Motor neuron (in vitro differentiated cells): ENCODE data around the gene PLCXD1. TPM values are rescaled to one million over a fixed set of nuclear protein-coding genes. Genes with fewer than 3 reads are reported as not detected.
"Not testable (repeated sequence)": the region's sequence is repeated elsewhere in the genome, so short reads cannot be mapped to it uniquely, and the experiment has no call there.

Source experiments
- ATAC-seq, 8 experiments: fragments of 200-7000 bp; cut with Tn5 transposase; replicated peaks in 6 of 8; 2 replicates each; pipeline ENCODE4 v1.8.0; 2021; ENCODE audit warnings: mild to moderate bottlenecking in 8 of 8, moderate library complexity in 8 of 8
- H3K27ac ChIP-seq, 2 donors: fragments of 250-450 bp; sonication (Bioruptor Pico); 2 replicates each; pipeline ENCODE4 v1.9.0; 2021; ENCODE audit warnings: antibody characterized with exemption in 2 of 2, mild to moderate bottlenecking in 2 of 2, moderate library complexity in 1 of 2
- H3K4me1 ChIP-seq, 2 donors: fragments of 250-450 bp; sonication (Bioruptor Pico); replicated peaks in 1 of 2; 2 replicates each; pipeline ENCODE4 v1.6.1; 2021; ENCODE audit warnings: antibody characterized with exemption in 2 of 2, mild to moderate bottlenecking in 2 of 2, moderate library complexity in 1 of 2
- H3K4me3 ChIP-seq, 5 donors: fragments of 250-450 bp; sonication (Bioruptor Pico); 2 replicates each; pipeline ENCODE4 v1.9.0; 2021; ENCODE audit warnings: antibody characterized with exemption in 5 of 5, mild to moderate bottlenecking in 5 of 5, moderate library complexity in 4 of 5
- WGBS, 10 experiments: fragments of 450-650 bp; shearing (Covaris generic); methylation state at CpG; one replicate each; pipeline ENCODE4 v1.0.0; 2022; 5-methylcytosine and 5-hydroxymethylcytosine counted together
- in situ Hi-C, 9 experiments: fragments of 400-800 bp; cut with MboI; loops; one replicate each; pipeline ENCODE4 v1.15.0; 2021; ENCODE audit warnings: low sequenced_read_pairs in 9 of 9, low pct_unique_long_range_greater_than_20kb in 2 of 9; ENCODE audit not compliant: unreplicated experiment in 9 of 9
- total RNA-seq, 8 experiments: library from RNA; unstranded; fragments of 300-600 nt; gene quantifications; 2 replicates each; pipeline versions ENCODE4 v1.2.3 to v1.2.4, GENCODE V29; 2022

The PLCXD1 gene
- total RNA-seq, 8 experiments from 2014 or later = 1.4 to 30.3 (median 22.8) TPM

DNA sequence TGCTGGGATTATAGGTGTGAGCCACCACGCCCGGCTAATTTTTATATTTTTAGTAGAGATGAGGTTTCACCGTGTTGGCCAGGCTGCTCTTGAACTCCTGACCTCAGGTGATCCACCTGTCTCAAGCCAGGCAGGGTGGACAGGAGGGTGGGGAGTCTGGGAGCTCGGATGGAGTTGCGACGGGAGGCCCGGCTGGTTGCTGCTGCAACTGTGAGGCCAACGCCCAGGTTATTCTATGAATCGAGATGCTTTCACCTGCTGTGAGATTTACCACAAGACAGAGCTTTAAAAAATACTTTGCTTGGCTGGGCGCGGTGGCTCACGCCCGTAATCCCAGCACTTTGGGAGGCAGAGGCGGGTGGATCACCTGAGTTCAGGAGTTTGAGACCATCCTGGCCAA, 24.1 kb upstream of the PLCXD1 start:
- H3K27ac ChIP-seq, in situ Hi-C loops, ATAC-seq, H3K4me3 ChIP-seq: not testable (repeated sequence)
- 50 to 96% (median 89%) methylated on average over 3 to 9 of the region's 14 CpGs; no CpG with 5 or more reads in 3 of the 10 experiments for WGBS, 10 experiments
- peaks cover 7 to 17% of the 10 kb centered on the region in 2 donors for H3K4me1 ChIP-seq

- H3K4me3 ChIP-seq = no peak overlapping the region
These were observed 23.4 kb upstream of the PLCXD1 start for GRCh38 chrX:257681-258289.

DNA sequence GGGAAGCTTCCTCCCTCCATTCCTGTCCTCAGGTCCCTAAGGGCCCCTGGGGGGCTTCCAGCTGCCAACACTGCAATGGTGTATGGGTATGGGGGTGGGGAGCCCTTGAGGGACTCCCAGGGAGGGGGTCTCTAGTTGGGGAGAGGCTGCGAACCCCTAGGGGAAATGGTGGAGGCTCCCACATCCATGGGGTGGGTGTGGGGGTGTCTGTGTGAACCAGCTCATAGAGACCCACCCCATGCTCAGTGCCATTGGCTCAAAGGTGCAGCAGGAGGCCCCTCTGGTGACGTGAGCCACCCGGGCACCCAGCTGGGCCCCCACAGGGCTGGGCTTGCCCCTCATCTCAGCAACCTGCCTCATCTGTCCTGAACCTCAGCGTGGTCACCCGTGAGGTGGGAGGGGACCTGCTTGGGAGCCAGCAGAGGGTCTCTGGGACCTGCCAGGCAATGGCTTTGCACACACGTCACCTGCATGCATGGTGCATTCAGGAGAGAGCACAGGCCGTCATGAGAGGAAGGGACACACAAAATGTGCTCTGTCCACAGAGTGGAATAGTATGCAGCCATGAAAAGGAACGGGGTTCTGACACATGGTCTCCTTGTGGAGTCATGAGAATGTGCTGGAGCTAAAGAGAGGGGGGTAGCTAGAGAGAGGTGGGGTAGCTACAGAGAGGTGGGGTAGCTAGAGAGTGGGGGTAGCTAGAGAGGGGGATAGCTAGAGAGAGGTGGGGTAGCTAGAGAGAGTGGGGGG, 22.7 kb upstream of the PLCXD1 start:
- ATAC-seq = no peak
- Histone ChIP-seq H3K27ac (no peak overlapping the region), H3K4me3 (no peak overlapping the region), H3K4me1 (peaks cover 10 to 21% of the 10 kb centered on the region in 2 donors)
- in situ Hi-C loops = no loop called here
- WGBS, 10 experiments = 60% methylated on average over 3 of the region's 8 CpGs; no CpG with 5 or more reads in 9 of the 10 experiments

More at GRCh38 chrX:257681-258289, 23.4 kb upstream of the PLCXD1 start:
- in situ Hi-C loops = no loop called here
- 82 to 100% (median 87%) methylated on average over 1 to 7 of the region's 21 CpGs; no CpG with 5 or more reads in 7 of the 10 experiments for WGBS, 10 experiments
- H3K4me1 ChIP-seq = peaks cover 10 to 21% of the 10 kb centered on the region in 2 donors
- H3K27ac ChIP-seq = no peak overlapping the region
- no peak for ATAC-seq

- peaks cover 10 to 21% of the 10 kb centered on the region in 2 donors for H3K4me1 ChIP-seq
- H3K27ac ChIP-seq = no peak overlapping the region
- ATAC-seq = no peak
- WGBS, 10 experiments = 0 to 80% (median 54%) methylated on average over 1 to 11 of the region's 21 CpGs; no CpG with 5 or more reads in 3 of the 10 experiments
- in situ Hi-C loops = no loop called here
- no peak overlapping the region for H3K4me3 ChIP-seq
These were observed 21.4 kb upstream of the PLCXD1 start for GRCh38 chrX:259692-260355.

- H3K27ac ChIP-seq = peak overlapping the region; percentile 22 to 73
- no peak overlapping the region for H3K4me3 ChIP-seq
- peaks cover 10 to 21% of the 10 kb centered on the region in 2 donors for H3K4me1 ChIP-seq
- in situ Hi-C loops = no loop called here
- WGBS, 10 experiments = 8 to 81% (median 39%) methylated on average over 1 to 11 of the region's 32 CpGs; no CpG with 5 or more reads in 2 of the 10 experiments
- ATAC-seq = peak in 7 of 8 experiments; percentile 59 to 94 (median 92)
These were observed 19.8 kb upstream of the PLCXD1 start for GRCh38 chrX:261167-261918.

- Histone ChIP-seq H3K4me1 (peaks cover 10 to 21% of the 10 kb centered on the region in 2 donors), H3K27ac (no peak overlapping the region), H3K4me3 (no peak overlapping the region)
- ATAC-seq = peak in 5 of 8 experiments; percentile 11 to 71 (median 28)
- WGBS, 10 experiments = 0 to 93% (median 84%) methylated on average over 1 to 7 of the region's 12 CpGs; no CpG with 5 or more reads in 3 of the 10 experiments
- in situ Hi-C loops = no loop called here
These were observed 19.2 kb upstream of the PLCXD1 start for GRCh38 chrX:261919-262352.

- no peak overlapping the region for H3K4me3 ChIP-seq
- in situ Hi-C loops = no loop called here
- H3K4me1 ChIP-seq = peaks cover 10 to 21% of the 10 kb centered on the region in 2 donors
- no peak for ATAC-seq
- H3K27ac ChIP-seq = no peak overlapping the region
- 60 to 100% (median 88%) methylated on average over 1 to 10 of the region's 13 CpGs; no CpG with 5 or more reads in 1 of the 10 experiments for WGBS, 10 experiments
These were observed 18.7 kb upstream of the PLCXD1 start for GRCh38 chrX:262381-262909.

- ATAC-seq, H3K27ac ChIP-seq, H3K4me3 ChIP-seq, in situ Hi-C loops: not testable (repeated sequence)
- peaks cover 10 to 21% of the 10 kb centered on the region in 2 donors for H3K4me1 ChIP-seq
- 80 to 100% (median 91%) methylated on average over 1 to 12 of the region's 16 CpGs; no CpG with 5 or more reads in 6 of the 10 experiments for WGBS, 10 experiments
These were observed 17.2 kb upstream of the PLCXD1 start for GRCh38 chrX:264006-264405.

GRCh38 chrX:264634-265455, 16.3 kb upstream of the PLCXD1 start:
- peaks cover 10 to 19% of the 10 kb centered on the region in 2 donors for H3K4me1 ChIP-seq
- no peak overlapping the region for H3K27ac ChIP-seq
- H3K4me3 ChIP-seq = no peak overlapping the region
- 18 to 100% (median 84%) methylated on average over 2 to 16 of the region's 16 CpGs for WGBS, 10 experiments
- no peak for ATAC-seq
- in situ Hi-C loops = no loop called here

DNA sequence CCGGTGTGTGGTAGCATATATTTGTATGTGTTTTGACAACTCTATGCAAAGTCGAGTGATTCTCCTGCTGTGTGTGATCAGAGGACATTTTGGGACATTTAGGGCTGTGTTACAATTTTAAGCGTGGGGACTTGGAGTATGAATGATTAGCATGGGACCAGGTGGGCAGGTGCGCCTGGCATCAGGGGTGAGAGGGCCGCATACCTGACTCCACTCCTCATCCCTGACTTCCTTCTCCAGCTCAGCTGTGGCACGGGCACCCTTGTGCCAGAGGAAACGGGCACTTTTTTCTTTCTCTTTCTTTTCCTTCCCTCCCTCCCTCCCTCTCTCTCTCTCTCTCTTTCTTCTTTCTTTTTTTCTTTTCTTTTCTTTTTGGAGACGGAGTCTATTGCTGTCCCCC, 15.7 kb upstream of the PLCXD1 start:
- no peak overlapping the region for H3K4me3 ChIP-seq
- H3K4me1 ChIP-seq = peaks cover 10 to 17% of the 10 kb centered on the region in 2 donors
- no peak overlapping the region for H3K27ac ChIP-seq
- in situ Hi-C loops = no loop called here
- 23 to 93% (median 82%) methylated on average over 1 to 5 of the region's 8 CpGs; no CpG with 5 or more reads in 2 of the 10 experiments for WGBS, 10 experiments
- no peak for ATAC-seq

GRCh38 chrX:267771-268261, 13.4 kb upstream of the PLCXD1 start:
- H3K4me1 ChIP-seq = no peaks in the 10 kb centered on the region
- ATAC-seq = no peak
- in situ Hi-C loops = no loop called here
- no peak overlapping the region for H3K4me3 ChIP-seq
- WGBS, 10 experiments = 60 to 97% (median 85%) methylated on average over 1 to 9 of the region's 33 CpGs; no CpG with 5 or more reads in 5 of the 10 experiments
- no peak overlapping the region for H3K27ac ChIP-seq
